ENCODE data around the gene SPNS1.
A peak's percentile ranks its signal among the peaks of the same experiment; 100 is the strongest.
"Not testable (repeated sequence)": the region's sequence is repeated elsewhere in the genome, so short reads cannot be mapped to it uniquely, and the experiment has no call there.

SPNS1 gene, protein sequence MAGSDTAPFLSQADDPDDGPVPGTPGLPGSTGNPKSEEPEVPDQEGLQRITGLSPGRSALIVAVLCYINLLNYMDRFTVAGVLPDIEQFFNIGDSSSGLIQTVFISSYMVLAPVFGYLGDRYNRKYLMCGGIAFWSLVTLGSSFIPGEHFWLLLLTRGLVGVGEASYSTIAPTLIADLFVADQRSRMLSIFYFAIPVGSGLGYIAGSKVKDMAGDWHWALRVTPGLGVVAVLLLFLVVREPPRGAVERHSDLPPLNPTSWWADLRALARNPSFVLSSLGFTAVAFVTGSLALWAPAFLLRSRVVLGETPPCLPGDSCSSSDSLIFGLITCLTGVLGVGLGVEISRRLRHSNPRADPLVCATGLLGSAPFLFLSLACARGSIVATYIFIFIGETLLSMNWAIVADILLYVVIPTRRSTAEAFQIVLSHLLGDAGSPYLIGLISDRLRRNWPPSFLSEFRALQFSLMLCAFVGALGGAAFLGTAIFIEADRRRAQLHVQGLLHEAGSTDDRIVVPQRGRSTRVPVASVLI

DNA sequence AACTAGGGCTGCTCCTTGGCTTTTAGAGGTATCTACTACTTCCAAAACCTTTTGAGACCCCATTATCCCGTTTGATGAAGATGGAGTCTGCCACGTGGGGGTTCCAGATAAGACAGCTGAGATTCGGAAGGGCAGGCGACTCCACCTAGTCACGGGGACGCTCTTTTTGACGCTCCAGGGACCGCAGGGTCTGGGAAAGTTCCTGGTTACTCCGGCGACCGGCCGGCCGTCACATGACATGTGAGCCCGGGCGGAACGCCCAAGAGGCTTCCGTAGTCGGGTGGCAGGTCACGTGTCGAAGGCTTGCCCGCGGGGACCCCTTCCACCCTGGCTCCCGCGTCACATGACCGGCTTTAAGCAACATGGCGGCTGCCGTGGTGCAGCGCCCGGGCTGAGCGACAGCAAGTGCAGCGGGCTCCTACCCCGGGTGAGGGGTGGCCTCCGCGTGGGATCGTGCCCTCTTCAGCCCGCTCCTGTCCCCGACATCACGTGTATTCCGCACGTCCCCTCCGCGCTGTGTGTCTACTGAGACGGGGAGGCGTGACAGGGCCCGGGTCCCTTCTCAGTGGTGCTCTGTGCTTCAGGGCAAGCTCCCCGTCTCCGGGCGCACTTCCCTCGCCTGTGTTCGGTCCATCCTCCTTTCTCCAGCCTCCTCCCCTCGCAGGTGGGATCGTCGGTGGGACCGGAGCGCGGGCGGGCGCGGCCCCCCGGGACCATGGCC lies at the start of gene SPNS1:
Gene SPNS1, plus strand, starts transcription at position 342 of the 721 bp plus-strand sequence. Its CDS starts 374 bp downstream, at position 716.
- peak; percentile 88 to 91 for DNase-seq

DNA sequence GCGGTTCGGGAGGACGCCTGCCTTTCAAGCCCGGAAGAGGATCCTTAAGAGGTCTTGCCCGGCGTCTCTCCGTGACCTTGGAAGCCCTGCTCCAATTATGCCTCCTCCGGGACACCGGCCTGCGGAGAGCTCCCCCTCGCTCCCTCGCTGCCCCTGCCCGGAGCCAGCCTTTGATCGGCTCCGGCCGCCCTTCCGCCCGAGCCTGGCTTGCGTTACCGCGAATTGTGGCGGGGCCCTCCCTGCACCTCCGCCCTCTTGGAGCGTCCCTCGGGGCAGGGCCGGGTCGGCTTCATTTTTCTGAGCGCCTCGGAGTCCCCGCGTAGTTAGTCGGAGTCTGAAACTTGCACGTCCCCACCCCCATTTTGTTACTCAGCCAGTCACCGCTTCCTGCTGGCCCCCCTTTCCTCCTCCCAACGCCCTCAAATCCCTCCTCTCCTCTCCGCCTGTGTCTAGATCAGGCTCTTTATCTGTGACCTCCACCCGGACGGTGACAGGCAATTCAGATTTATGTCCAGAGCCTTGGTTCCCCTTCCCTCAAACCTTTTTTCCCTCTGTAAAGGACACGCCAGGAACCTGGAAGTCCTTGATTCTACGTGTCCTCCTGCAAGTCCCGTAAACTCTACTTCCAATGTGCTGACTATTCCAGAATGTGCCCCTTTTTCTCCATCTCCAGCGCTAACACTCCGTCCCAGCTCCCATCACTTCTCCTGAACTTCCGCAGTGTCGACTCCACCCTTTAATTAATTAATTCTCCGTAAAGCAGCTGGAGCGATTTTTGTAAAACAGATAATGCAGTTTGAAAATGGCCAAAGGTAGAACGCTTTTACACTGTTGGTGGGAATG lies 49.0 kb upstream of the SPNS1 start:
- peak; percentile 69 to 78 for DNase-seq

DNA sequence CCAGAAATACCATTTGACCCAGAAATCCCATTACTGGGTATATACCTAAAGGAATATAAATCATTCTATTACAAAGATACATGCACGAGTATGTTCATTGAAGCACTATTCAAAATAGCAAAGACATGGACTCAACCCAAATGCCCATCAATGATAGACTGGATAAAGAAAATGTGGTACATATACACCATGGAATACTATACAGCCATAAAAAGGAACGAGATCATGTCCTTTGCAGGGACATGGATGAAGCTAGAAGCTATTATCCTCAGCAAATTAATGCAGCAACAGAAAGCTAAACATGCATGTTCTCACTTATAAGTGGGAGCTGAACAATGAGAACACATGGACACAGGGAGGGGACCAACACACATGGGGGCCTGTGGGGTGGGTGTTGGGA lies 48.3 kb upstream of the SPNS1 start:
- not testable (repeated sequence) for DNase-seq

DNA sequence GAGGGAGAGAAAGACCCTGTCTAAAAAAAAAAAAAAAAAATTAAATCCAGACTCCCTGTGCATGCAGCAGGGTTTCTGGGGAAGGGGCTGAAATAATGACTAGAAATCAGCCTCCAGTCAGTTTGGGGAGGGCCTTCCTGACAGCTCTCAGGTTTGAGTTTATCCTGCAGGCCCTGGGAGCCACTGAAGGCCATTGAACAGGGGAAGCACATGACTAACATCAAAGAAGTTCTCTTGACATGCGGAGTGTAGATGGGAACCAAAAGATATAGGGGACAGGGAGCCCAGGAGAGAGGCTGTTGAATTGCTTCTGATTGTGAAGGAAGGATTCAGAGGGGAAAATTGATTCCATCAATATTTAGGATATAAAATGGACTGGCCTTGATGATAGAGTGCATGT lies 46.8 kb upstream of the SPNS1 start:
- DNase-seq, result no peak

DNA sequence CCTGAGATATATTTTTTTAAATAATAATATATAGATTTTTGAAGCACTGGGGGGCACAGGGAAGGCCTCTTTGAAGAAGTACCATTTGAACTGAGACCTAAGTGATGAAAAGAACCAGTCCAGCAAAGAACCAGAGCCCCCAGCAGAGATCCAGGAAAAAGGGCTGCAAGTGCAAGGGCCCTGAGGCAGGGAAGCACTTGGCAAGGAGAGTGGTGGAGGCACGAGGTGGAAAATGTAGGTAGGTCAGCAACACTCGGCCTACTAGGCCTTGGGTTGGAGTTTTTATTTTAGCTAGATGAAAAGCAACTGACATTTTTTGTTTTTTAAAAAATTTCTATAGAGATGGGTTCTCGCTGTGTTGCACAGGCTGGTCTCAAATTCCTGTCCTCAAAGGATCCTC lies 44.4 kb upstream of the SPNS1 start:
- DNase-seq, result no peak

DNA sequence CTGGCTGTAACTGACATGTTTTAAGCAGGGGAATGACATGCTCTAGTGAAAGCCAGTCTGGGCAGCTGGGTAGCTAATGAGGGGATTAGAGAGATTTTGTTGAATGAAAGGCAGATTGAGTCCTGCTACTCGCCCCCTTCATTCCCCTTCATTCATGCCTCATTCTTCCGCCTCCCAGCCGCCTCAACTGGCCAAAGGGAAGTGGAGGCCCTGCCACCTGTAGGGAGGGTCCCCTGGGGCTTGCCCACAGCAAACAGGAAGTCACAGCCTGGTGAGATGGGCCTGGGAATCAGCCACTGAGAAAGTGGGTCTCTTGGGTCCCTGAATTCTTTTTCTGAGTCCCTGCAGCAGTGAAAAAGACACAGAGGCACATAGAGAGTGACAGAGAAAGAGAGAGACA lies 43.9 kb upstream of the SPNS1 start:
- no peak for DNase-seq

DNA sequence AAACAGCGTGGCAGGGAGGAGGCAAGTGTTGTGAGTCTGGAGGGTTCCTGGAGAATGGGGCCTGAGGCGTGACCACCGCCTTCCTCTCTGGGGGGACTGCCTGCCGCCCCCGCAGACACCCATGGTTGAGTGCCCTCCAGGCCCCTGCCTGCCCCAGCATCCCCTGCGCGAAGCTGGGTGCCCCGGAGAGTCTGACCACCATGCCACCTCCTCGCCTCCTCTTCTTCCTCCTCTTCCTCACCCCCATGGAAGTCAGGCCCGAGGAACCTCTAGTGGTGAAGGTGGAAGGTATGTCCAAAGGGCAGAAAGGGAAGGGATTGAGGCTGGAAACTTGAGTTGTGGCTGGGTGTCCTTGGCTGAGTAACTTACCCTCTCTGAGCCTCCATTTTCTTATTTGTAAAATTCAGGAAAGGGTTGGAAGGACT lies 42.8 kb upstream of the SPNS1 start, which contains the start of gene CD19:
Gene CD19, plus strand, starts transcription at position 171 of the 425 bp plus-strand sequence. Its CDS starts 30 bp downstream, at position 201.
- no peak for DNase-seq

DNA sequence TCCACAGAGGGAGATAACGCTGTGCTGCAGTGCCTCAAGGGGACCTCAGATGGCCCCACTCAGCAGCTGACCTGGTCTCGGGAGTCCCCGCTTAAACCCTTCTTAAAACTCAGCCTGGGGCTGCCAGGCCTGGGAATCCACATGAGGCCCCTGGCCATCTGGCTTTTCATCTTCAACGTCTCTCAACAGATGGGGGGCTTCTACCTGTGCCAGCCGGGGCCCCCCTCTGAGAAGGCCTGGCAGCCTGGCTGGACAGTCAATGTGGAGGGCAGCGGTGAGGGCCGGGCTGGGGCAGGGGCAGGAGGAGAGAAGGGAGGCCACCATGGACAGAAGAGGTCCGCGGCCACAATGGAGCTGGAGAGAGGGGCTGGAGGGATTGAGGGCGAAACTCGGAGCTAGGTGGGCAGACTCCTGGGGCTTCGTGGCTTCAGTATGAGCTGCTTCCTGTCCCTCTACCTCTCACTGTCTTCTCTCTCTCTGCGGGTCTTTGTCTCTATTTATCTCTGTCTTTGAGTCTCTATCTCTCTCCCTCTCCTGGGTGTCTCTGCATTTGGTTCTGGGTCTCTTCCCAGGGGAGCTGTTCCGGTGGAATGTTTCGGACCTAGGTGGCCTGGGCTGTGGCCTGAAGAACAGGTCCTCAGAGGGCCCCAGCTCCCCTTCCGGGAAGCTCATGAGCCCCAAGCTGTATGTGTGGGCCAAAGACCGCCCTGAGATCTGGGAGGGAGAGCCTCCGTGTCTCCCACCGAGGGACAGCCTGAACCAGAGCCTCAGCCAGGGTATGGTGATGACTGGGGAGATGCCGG lies 42.0 kb upstream of the SPNS1 start:
- no peak for DNase-seq

DNA sequence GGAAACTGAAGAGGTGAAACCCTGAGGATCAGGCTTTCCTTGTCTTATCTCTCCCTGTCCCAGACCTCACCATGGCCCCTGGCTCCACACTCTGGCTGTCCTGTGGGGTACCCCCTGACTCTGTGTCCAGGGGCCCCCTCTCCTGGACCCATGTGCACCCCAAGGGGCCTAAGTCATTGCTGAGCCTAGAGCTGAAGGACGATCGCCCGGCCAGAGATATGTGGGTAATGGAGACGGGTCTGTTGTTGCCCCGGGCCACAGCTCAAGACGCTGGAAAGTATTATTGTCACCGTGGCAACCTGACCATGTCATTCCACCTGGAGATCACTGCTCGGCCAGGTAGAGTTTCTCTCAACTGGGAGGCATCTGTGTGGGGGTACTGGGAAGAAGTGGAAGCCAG lies 41.4 kb upstream of the SPNS1 start:
- DNase-seq, result no peak

DNA sequence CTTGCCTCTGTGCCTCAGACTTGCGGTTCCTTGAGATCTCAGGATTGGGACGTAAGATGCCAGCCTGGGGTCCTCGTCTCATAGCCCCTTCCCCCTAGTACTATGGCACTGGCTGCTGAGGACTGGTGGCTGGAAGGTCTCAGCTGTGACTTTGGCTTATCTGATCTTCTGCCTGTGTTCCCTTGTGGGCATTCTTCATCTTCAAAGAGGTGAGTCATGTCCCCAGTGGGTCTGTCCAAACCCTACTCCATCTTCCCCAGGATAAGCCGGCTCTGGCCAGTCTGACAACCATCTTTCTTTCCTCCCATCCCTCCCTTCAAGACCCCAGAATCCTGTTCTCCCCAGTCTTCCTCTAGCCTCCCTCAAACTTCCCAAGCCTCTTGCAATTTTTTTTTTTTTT lies 39.2 kb upstream of the SPNS1 start:
- no peak for DNase-seq

DNA sequence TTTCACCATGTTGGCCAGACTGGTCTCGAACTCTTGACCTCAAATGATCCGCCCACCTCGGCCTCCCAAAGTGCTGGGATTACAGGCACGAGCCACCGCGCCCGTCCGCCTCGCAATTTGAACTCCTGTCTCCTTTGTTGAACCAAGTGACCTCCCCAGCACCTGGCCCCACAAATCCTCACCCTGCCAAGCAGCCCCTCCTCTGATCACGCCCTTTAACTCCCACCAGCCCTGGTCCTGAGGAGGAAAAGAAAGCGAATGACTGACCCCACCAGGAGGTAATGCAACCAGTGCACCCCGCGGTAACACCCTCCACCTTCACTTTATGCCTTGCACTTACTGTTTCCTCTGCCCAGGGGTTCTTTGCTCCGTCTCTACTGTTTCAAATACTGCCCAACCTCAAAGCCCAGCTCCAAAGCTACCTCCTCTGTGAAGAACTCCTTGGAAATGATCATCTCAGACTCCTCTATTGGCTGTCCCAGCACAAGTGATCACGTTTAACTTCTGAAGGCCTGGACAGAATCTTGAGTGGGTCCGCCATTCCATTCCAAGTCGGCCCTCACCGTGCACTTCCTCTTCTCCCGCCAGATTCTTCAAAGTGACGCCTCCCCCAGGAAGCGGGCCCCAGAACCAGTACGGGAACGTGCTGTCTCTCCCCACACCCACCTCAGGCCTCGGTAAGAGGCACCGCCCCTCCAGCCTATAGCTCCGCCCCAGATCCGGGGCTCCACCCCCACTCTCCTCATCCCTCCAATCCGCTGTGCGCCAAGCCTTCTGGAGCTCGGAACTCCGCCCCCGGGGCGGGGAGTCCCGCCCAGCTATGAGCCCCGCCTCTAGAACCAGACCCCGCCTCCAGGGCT lies 38.4 kb upstream of the SPNS1 start:
- DNase-seq, result peak; percentile 79 to 84

DNA sequence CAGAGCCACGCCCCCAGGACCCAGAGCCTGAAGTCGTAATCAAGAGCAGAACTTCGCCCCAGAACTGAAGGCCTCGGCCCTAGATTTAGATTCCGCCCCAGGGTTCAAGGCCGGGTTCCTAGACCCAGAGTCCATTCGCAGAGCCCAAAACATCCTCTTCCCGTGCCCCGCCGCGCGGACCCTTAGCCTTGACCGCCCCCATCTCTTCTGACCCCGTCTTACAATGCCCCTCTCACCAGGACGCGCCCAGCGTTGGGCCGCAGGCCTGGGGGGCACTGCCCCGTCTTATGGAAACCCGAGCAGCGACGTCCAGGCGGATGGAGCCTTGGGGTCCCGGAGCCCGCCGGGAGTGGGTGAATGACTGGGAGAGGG lies 37.8 kb upstream of the SPNS1 start:
- no peak for DNase-seq

DNA sequence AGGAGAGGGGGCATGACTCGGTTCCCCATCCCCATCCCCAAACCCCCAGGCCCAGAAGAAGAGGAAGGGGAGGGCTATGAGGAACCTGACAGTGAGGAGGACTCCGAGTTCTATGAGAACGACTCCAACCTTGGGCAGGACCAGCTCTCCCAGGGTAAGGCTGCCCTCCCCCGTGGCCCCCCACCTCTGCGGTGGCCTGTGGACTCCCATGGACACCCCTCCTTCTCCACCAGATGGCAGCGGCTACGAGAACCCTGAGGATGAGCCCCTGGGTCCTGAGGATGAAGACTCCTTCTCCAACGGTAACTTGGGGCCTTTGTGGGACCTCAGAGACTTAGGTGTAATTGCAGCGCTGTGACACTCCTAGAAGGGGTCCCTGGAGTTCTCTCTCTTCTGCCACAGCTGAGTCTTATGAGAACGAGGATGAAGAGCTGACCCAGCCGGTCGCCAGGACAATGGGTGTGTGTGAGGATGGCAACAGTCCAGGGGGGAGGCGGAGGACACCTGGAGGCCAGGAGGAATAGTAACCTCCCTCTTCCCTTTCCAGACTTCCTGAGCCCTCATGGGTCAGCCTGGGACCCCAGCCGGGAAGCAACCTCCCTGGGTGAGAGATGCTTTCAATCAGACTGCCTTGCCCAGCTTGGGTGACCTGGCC lies 37.2 kb upstream of the SPNS1 start:
- no peak for DNase-seq

DNA sequence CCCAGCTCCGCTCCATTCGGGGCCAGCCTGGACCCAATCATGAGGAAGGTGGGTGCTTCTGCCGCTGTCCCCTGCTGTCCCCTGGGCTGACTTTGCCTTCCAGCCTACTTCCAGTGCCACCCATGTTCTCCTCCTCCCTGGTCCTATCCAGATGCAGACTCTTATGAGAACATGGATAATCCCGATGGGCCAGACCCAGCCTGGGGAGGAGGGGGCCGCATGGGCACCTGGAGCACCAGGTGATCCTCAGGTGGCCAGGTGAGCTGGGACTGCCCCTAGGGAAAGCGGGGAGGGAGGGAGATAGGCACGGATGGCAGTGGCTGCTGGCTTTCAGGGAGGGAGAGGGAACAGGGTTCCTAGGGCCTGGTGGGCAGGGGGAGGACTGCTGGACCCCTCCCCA lies 35.9 kb upstream of the SPNS1 start:
- DNase-seq, result no peak

DNA sequence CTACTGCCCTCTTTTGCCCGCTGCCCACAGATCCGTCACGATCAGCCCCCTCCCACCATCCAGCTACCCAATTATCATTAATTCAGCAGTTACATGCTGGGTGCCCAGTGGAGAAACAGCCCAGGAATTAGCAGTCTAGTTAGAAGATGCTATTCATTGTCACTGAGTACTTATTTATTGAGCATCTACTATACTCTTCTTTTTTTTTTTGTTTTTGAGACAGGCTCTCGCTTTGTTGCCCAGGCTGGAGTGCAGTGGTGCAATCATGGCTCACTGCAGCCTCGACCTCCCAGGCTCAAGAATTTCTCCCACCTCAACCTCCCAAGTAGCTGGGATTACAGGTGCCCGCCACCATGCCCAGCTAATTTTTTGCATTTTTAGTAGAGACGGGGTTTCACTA lies 34.8 kb upstream of the SPNS1 start:
- DNase-seq, result not testable (repeated sequence)

DNA sequence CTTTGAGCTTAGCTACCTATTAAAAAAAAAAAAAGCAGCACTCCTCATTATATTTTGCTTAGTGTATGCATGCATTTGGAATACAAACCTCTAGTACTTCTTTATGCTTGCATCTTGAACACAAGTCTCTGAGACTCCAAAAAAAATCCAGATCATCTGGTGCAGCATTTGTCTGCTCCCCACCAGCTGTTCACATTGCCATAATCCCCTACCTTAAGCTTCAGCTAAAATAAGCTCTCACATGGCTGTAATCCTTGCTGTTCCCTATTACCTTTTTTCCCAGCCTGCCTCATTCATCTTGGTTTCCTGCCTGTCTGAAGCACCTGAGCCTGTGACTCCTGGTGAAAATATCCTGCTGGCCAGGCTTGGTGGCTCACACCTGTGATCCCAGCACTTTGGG lies 31.3 kb upstream of the SPNS1 start:
- no peak for DNase-seq

DNA sequence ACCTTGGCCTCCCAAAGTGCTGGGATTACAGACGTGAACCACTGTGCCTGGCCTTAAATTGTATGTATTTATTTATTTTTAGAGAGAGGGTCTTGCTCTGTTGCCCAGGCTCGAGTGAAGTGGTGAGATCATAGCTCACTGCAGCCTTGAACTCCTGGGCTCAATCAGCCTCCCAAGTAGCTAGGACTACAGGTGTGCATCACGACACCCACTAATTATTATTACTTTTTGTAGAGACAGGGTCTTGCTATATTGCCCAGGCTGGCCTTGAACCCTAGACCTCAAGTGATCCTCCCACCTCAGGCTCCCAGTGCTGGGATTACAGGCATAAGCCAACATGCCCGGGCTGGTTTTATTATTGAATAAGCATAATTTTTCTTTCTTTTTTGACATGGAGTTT lies 27.9 kb upstream of the SPNS1 start:
- no peak for DNase-seq

DNA sequence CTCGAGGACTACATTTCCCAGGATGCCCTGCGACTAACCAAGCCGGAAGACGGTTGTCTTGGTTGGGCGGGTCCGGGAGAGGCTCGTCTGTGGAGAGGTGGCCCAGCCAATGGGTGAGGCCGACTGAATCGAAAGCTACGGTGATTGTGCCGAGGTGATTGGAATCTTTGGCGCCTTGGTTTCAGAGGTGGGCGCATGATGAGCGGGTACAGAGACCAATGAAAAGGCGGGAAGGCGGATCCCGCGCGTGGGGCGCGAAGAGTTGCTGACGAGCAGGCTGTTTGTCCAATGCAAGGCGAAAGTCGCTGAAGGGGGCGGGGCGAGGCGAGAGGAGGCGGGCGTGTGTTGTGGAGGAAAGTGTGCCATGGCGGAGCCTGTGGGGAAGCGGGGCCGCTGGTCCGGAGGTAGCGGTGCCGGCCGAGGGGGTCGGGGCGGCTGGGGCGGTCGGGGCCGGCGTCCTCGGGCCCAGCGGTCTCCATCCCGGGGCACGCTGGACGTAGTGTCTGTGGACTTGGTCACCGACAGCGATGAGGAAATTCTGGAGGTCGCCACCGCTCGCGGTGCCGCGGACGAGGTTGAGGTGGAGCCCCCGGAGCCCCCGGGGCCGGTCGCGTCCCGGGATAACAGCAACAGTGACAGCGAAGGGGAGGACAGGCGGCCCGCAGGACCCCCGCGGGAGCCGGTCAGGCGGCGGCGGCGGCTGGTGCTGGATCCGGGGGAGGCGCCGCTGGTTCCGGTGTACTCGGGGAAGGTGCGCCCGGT lies 23.7 kb upstream of the SPNS1 start, which contains the start of gene NFATC2IP:
Gene NFATC2IP, plus strand, starts transcription at position 290 of the 762 bp plus-strand sequence. Its CDS starts 75 bp downstream, at position 365.
- DNase-seq, result peak; percentile 99

DNA sequence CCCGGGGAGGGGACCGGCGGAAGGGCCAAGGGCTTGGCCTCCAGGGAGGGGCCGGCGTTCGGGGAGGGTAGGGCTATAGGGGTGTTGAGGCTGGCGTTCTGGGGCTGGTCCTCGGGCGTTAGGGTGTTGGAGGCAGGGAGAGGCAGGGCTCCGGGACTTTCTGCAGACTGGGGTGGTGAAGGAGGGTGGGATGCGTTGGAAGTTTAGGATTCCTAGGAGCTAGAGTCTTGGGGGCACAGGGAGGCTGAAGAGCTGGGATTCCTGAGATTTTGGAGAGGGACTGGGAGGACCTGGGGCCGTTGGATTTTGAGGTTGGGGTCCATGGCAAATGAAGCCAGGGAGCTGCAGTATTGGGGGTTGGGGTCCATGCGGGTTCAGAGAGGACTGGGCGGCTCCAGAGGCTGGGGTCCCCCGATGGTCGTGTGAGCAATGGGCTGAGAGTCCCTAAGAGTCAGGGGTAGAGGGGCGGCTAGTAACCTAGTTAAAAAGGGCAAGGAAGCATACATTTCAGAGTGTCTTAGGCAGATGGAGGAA lies 23.1 kb upstream of the SPNS1 start:
- DNase-seq, result no peak

Measured in stimulated activated CD4-positive, alpha-beta T cell treated with anti-CD3 and anti-CD28 coated beads, Interleukin-4, amount 100 ng/mL, for 4 hours (primary cell).